IMR-90 (cell line): ENCODE results near the gene PHETA1. TPM values are rescaled to one million over a fixed set of nuclear protein-coding genes. Genes with fewer than 3 reads are reported as not detected.

Source experiments
- ATAC-seq: fragments of 200-7000 bp; cut with Tn5 transposase; 2 replicates; pipeline ENCODE4 v1.9.1; 2020; ENCODE audit warnings: low read depth, mild to moderate bottlenecking, moderate library complexity
- BruUV-seq: library from RNA; stranded (reverse); fragments of 400-500 nt; replicated peaks from 2 replicates; lab custom pipeline; 2021; lab: Mats Ljungman, UMichigan
- CTCF ChIA-PET: fragments of 300-600 bp; formaldehyde crosslinking; extraction: SDS; loops from one replicate; lab custom pipeline; 2021; ENCODE audit warnings: antibody characterized with exemption; lab: Yijun Ruan, JAX
- POLR2A ChIA-PET: fragments of 300-600 bp; sonication (Branson Sonifier 250); formaldehyde crosslinking; loops from one replicate; lab custom pipeline; 2022; ENCODE audit warnings: antibody characterized with exemption; ENCODE audit not compliant: unreplicated experiment; lab: Charles Lee
- DNase-seq: peaks from one replicate; pipeline ENCODE4 v3.0.0; 2013
- H2AFZ ChIP-seq: replicated peaks from 2 replicates; pipeline ENCODE3; 2013; ENCODE audit warnings: low read length, mild to moderate bottlenecking; ENCODE audit not compliant: poor library complexity
- H2AK5ac ChIP-seq: 2 replicates; pipeline ENCODE4 v1.6.1; 2013; ENCODE audit warnings: low read depth, low read length, inconsistent platforms
- H2AK9ac ChIP-seq: replicated peaks from 2 replicates; pipeline ENCODE3; 2013; ENCODE audit warnings: mild to moderate bottlenecking, low read depth, low read length, moderate library complexity; ENCODE audit not compliant: poor library complexity
- H2BK120ac ChIP-seq: 2 replicates; pipeline ENCODE4 v1.6.1; 2013; ENCODE audit warnings: low read depth, low read length, inconsistent platforms
- H2BK15ac ChIP-seq: 3 replicates; pipeline ENCODE4 v1.6.1; 2013; ENCODE audit warnings: low read depth, low read length, inconsistent platforms
- H2BK20ac ChIP-seq: 2 replicates; pipeline ENCODE4 v1.6.1; 2013; ENCODE audit warnings: low read depth, mild to moderate bottlenecking, inconsistent platforms, low read length, moderate library complexity
- H2BK5ac ChIP-seq: 2 replicates; pipeline ENCODE4 v1.6.1; 2013; ENCODE audit warnings: mild to moderate bottlenecking, low read depth, low read length, inconsistent platforms; ENCODE audit not compliant: poor library complexity, severe bottlenecking
- H3K14ac ChIP-seq: replicated peaks from 2 replicates; pipeline ENCODE4 v1.6.1; 2013; ENCODE audit warnings: low read depth, low read length, inconsistent platforms
- H3K18ac ChIP-seq: 2 replicates; pipeline ENCODE4 v1.6.1; 2013; ENCODE audit warnings: low read depth, low read length, control low read depth
- H3K23ac ChIP-seq: 2 replicates; pipeline ENCODE4 v1.6.1; 2013; ENCODE audit warnings: low read depth, low read length, inconsistent platforms
- H3K27ac ChIP-seq: 2 replicates; pipeline ENCODE4 v1.5.1; 2013; ENCODE audit warnings: mild to moderate bottlenecking, control low read depth, low read length; ENCODE audit not compliant: insufficient read depth
- H3K27me3 ChIP-seq: 2 replicates; pipeline ENCODE4 v1.6.1; 2013; ENCODE audit warnings: low read length; ENCODE audit not compliant: control insufficient read depth, insufficient read depth
- H3K36me3 ChIP-seq: 2 replicates; pipeline ENCODE4 v1.6.1; 2013; ENCODE audit warnings: low read length, mixed read lengths; ENCODE audit not compliant: control insufficient read depth, insufficient read depth
- H3K4ac ChIP-seq: 2 replicates; pipeline ENCODE4 v1.6.1; 2013; ENCODE audit warnings: low read depth, low read length, inconsistent platforms
- H3K4me1 ChIP-seq: 2 replicates; pipeline ENCODE4 v1.6.1; 2013; ENCODE audit warnings: low read length, mixed read lengths; ENCODE audit not compliant: control insufficient read depth, insufficient read depth
- H3K4me2 ChIP-seq: 2 replicates; pipeline ENCODE4 v1.6.1; 2013; ENCODE audit warnings: low read depth, mild to moderate bottlenecking, control low read depth, low read length, moderate library complexity
- H3K4me3 ChIP-seq: 2 replicates; pipeline ENCODE4 v1.5.1; 2013; ENCODE audit warnings: low read depth, mild to moderate bottlenecking, control low read depth, low read length, moderate library complexity; ENCODE audit not compliant: insufficient read depth
- H3K56ac ChIP-seq: 2 replicates; pipeline ENCODE4 v1.6.1; 2013; ENCODE audit warnings: low read length, inconsistent platforms; ENCODE audit not compliant: insufficient read depth; ENCODE audit errors: extremely low read depth
- H3K79me1 ChIP-seq, 2 experiments: 2 replicates each; pipeline ENCODE4 v1.6.1; 2013; ENCODE audit warnings: low read length in 2 of 2, inconsistent platforms in 1 of 2, low read depth in 1 of 2
- H3K9ac ChIP-seq: 2 replicates; pipeline ENCODE4 v1.6.1; 2013; ENCODE audit warnings: low read depth, low read length, control low read depth
- H3K9me1 ChIP-seq: 2 replicates; pipeline ENCODE4 v1.6.1; 2013; ENCODE audit warnings: low read length, inconsistent platforms; ENCODE audit not compliant: insufficient read depth
- H3K9me3 ChIP-seq: 2 replicates; pipeline ENCODE4 v1.6.1; 2013; ENCODE audit warnings: low read length; ENCODE audit not compliant: control insufficient read depth, insufficient read depth
- H4K20me1 ChIP-seq: 2 replicates; pipeline ENCODE4 v1.6.1; 2013; ENCODE audit warnings: low read length, inconsistent platforms; ENCODE audit not compliant: insufficient read depth
- H4K5ac ChIP-seq: 2 replicates; pipeline ENCODE4 v1.6.1; 2013; ENCODE audit warnings: mild to moderate bottlenecking, low read depth, low read length, control low read depth
- H4K8ac ChIP-seq, 2 experiments: 2 replicates each; pipeline ENCODE4 v1.6.1; 2013; ENCODE audit warnings: low read depth in 2 of 2, low read length in 2 of 2, control low read depth in 1 of 2, inconsistent platforms in 1 of 2
- H4K91ac ChIP-seq: 2 replicates; pipeline ENCODE4 v1.6.1; 2013; ENCODE audit warnings: low read depth, low read length, inconsistent platforms; ENCODE audit not compliant: insufficient read depth
- MAFK ChIP-seq: IDR thresholded peaks from 2 replicates; pipeline ENCODE4 v1.6.1; 2012; ENCODE audit warnings: low read depth, low read length, improper control_type of control experiment
- WGBS, 2 experiments: methylation state at CpG; one replicate each; pipeline versions ENCODE4 v1.1.5 to v1.1.7; 2013; ENCODE audit warnings: missing lambda C conversion rate in 2 of 2; ENCODE audit not compliant: insufficient read length in 1 of 2; ENCODE audit errors: extremely low coverage in 2 of 2; 5-methylcytosine and 5-hydroxymethylcytosine counted together
- dilution Hi-C: fragments of 300-500 bp; cut with HindIII; formaldehyde crosslinking; loops from one replicate; pipeline ENCODE4 v1.14.3; 2018; ENCODE audit warnings: low sequenced_read_pairs; ENCODE audit not compliant: unreplicated experiment
- in situ Hi-C: fragments of 300-500 bp; cut with MboI; formaldehyde crosslinking; loops from 3 replicates; pipeline ENCODE4 v1.14.3; 2019; ENCODE audit warnings: low sequenced_read_pairs, inconsistent platforms, mixed read lengths
- intact Hi-C: fragments of 100-400 bp; cut with micrococcal nuclease; formaldehyde crosslinking; loops from 2 replicates; pipeline ENCODE4 v1.10.0; 2022
- polyA plus RNA-seq, 3 experiments: library from polyadenylated mRNA; depleted of rRNA; stranded (reverse); fragments of >200 nt; gene quantifications; 2 replicates each; pipeline ENCODE4 v1.2.3, GENCODE V29; 2012; ENCODE audit warnings: low replicate concordance in 1 of 3
- total RNA-seq: library from RNA; depleted of rRNA; stranded (reverse); fragments of >200 nt; gene quantifications from 2 replicates; pipeline ENCODE4 v1.2.3, GENCODE V29; 2012

Gene PHETA1
- total and polyA plus RNA-seq, 2 of the 4 experiments (the other 2 are of a cell fraction), result 3.2 to 6.6 TPM

DNA sequence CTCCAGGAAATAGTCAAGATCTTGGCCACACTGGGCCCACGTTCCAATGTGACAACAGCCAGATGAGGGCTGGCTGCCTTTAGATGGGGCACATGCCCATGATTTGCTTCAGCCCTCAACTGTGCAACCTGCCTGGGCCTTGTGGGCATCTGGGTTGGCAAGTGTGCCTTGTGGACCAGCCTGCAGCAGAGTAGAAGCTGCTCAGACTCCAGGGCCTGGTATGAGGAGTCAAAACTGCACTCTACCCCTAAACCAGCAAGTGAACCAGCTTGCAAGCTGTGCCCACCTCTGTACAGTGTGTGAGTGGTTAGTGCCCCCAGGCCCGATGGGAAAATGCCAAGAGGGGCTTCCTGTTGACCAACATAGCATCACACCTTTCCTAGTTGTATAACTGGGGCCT, 17.9 kb downstream of the PHETA1 start:
- H3K56ac ChIP-seq, result no peak overlapping the region
- no peak overlapping the region for H2BK15ac ChIP-seq
- ChIA-PET POLR2A (no interaction called here), CTCF (no interaction called here)
- TF ChIP-seq MAFK, result no peak
- no peaks in the 10 kb centered on the region for H3K79me1 ChIP-seq
- no peak overlapping the region for H2AK5ac ChIP-seq
- no peak overlapping the region for H3K14ac ChIP-seq
- H2BK120ac ChIP-seq, result no peak overlapping the region
- H3K23ac ChIP-seq, result no peak overlapping the region
- H3K27ac ChIP-seq, result no peak overlapping the region
- no peak overlapping the region for H3K9ac ChIP-seq
- H3K18ac ChIP-seq, result no peak overlapping the region
- no peak overlapping the region for H2AFZ ChIP-seq
- no peaks in the 10 kb centered on the region; the same call in 1 of the 2 replicates for H3K9me1 ChIP-seq
- no peak overlapping the region for H2AK9ac ChIP-seq
- DNase-seq (no peak), ATAC-seq (no peak)
- H3K36me3 ChIP-seq, result no peaks in the 10 kb centered on the region
- H4K20me1 ChIP-seq, result no peaks in the 10 kb centered on the region
- H3K9me3 ChIP-seq, result peaks cover 19% of the 10 kb centered on the region
- H3K4me2 ChIP-seq, result no peak overlapping the region
- in situ Hi-C loops (no loop called here), intact Hi-C loops (no loop called here), dilution Hi-C loops (no loop called here)
- BruUV-seq, result no TSS peak
- H3K4me3 ChIP-seq, result no peak overlapping the region
- H3K4ac ChIP-seq, result no peak overlapping the region
- 50% methylated on average over 1 of the region's 2 CpGs; no CpG with 5 or more reads in 1 of the 2 experiments for WGBS, 2 experiments
- H4K91ac ChIP-seq, result no peak overlapping the region
- peaks cover 2% of the 10 kb centered on the region; the same call in 1 of the 2 replicates for H3K27me3 ChIP-seq
- no peak overlapping the region for H4K5ac ChIP-seq
- H2BK5ac ChIP-seq, result no peak overlapping the region
- H2BK20ac ChIP-seq, result no peak overlapping the region
- no peak overlapping the region for H4K8ac ChIP-seq
- no peaks in the 10 kb centered on the region for H3K4me1 ChIP-seq
